Gastrocnemius medialis (tissue), 4 donors: ENCODE measurements around the gene SLC35B2. TPM values are rescaled to one million over a fixed set of nuclear protein-coding genes. Genes with fewer than 3 reads are reported as not detected.

ENCODE experiments used
- ATAC-seq, 2 donors: fragments of 150-250 bp; one replicate each; pipeline ENCODE4 v1.9.1; 2016
- DNase-seq, 2 donors: peaks; one replicate each; pipeline ENCODE4 v3.0.0-alpha.2; 2019
- H3K27ac ChIP-seq, 4 donors: fragments of 200-600 bp; sonication (generic); 1 replicate in 1 of 4; 2 replicates in 3 of 4; pipeline ENCODE4 v1.5.1; 2016 to 2018; ENCODE audit warnings: mild to moderate bottlenecking in 2 of 4, moderate library complexity in 1 of 4
- H3K27me3 ChIP-seq, 3 donors: fragments of 200-600 bp; sonication (generic) in 2 of 3; 1 replicate in 1 of 3; 2 replicates in 2 of 3; pipeline versions ENCODE4 v1.5.1 to v1.6.0; 2016 to 2019; ENCODE audit warnings: mild to moderate bottlenecking in 1 of 3, moderate library complexity in 1 of 3
- H3K36me3 ChIP-seq, 2 donors: fragments of 200-600 bp; sonication (generic) in 1 of 2; one replicate each; pipeline ENCODE4 v1.5.1; 2017 to 2018
- H3K4me1 ChIP-seq, 2 donors: fragments of 200-600 bp; sonication (generic) in 1 of 2; one replicate each; pipeline ENCODE4 v1.5.1; 2016 to 2017; ENCODE audit warnings: mild to moderate bottlenecking in 2 of 2
- H3K4me3 ChIP-seq, 4 donors: fragments of 200-600 bp; sonication (generic) in 3 of 4; 1 replicate in 1 of 4; 2 replicates in 3 of 4; pipeline ENCODE4 v1.5.1; 2016 to 2019; ENCODE audit warnings: mild to moderate bottlenecking in 2 of 4
- H3K9me3 ChIP-seq, 3 donors: fragments of 200-600 bp; sonication (generic) in 2 of 3; 1 replicate in 1 of 3; 2 replicates in 2 of 3; pipeline ENCODE4 v1.5.1; 2016 to 2019
- CTCF ChIP-seq, 5 experiments: fragments of 450-650 bp in 3 of 5; fragments of 200-600 bp in 2 of 5; sonication (generic) in 2 of 5; IDR thresholded peaks in 4 of 5; conservative IDR thresholded peaks in 1 of 5; 1 replicate in 4 of 5; 2 replicates in 1 of 5; pipeline ENCODE4 v1.5.1; 2016 to 2019; ENCODE audit warnings: antibody characterized with exemption in 5 of 5, mild to moderate bottlenecking in 3 of 5, moderate library complexity in 3 of 5
- POLR2A ChIP-seq, 2 donors: fragments of 450-650 bp; IDR thresholded peaks; one replicate each; pipeline ENCODE4 v1.6.1; 2017; ENCODE audit warnings: antibody characterized with exemption in 2 of 2, mild to moderate bottlenecking in 2 of 2, moderate library complexity in 2 of 2
- in situ Hi-C, 4 donors: fragments of 200-750 bp; cut with MboI; loops; one replicate each; pipeline versions ENCODE4 v1.15.0 to v1.8.0; 2017; ENCODE audit warnings: low sequenced_read_pairs in 4 of 4
- intact Hi-C: fragments of 100-400 bp; cut with DNase I; formaldehyde crosslinking; loops from one replicate; pipeline ENCODE4 v1.15.1; 2023; ENCODE audit warnings: low total_unique reads
- total RNA-seq, 4 donors: library from RNA; depleted of rRNA; stranded (reverse); fragments of >200 nt; gene quantifications; one replicate each; pipeline versions ENCODE4 v1.1.0 to v1.2.3, GENCODE V29; 2016

The SLC35B2 gene
- total RNA-seq, 4 donors from 2014 or later: 14.9 to 35.9 (median 21.4) TPM

- intact Hi-C loops: no loop called here
- in situ Hi-C loops: no loop called here
- Histone ChIP-seq H3K27me3 (no peaks in the 10 kb centered on the region), H3K9me3 (no peaks in the 10 kb centered on the region), H3K4me3 (no peak overlapping the region), H3K36me3 (peaks cover 0 to 4% of the 10 kb centered on the region in 2 donors), H3K4me1 (peaks cover 20 to 23% of the 10 kb centered on the region in 2 donors), H3K27ac (no peak overlapping the region)
- no peak for DNase-seq
- ATAC-seq: no peak
- TF ChIP-seq POLR2A (IDR thresholded peaks at IDR 0.05) (no peak), CTCF (IDR thresholded peaks at IDR 0.05 in 4 of 5, conservative IDR thresholded peaks at IDR 0.05 in 1 of 5) (no peak)
These were observed 5.4 kb upstream of the SLC35B2 start for GRCh38 chr6:44262467-44263353.

GRCh38 chr6:44261581-44261980 lies 4.3 kb upstream of the SLC35B2 start:
- Histone ChIP-seq H3K4me1 (peaks cover 21 to 26% of the 10 kb centered on the region in 2 donors), H3K36me3 (peaks cover 0 to 4% of the 10 kb centered on the region in 2 donors), H3K9me3 (no peaks in the 10 kb centered on the region), H3K27ac (no peak overlapping the region), H3K27me3 (no peaks in the 10 kb centered on the region), H3K4me3 (no peak overlapping the region)
- ATAC-seq (no peak), DNase-seq (no peak)
- no peak for TF ChIP-seq POLR2A (IDR thresholded peaks at IDR 0.05)
- no peak for TF ChIP-seq CTCF (IDR thresholded peaks at IDR 0.05 in 4 of 5, conservative IDR thresholded peaks at IDR 0.05 in 1 of 5)
- in situ Hi-C loops: no loop called here
- intact Hi-C loops: no loop called here

GRCh38 chr6:44260451-44261297 lies 3.3 kb upstream of the SLC35B2 start:
- peaks cover 30 to 31% of the 10 kb centered on the region in 2 donors for H3K4me1 ChIP-seq
- no peak for TF ChIP-seq CTCF (IDR thresholded peaks at IDR 0.05 in 4 of 5, conservative IDR thresholded peaks at IDR 0.05 in 1 of 5)
- TF ChIP-seq POLR2A (IDR thresholded peaks at IDR 0.05): no peak
- no peak overlapping the region for H3K4me3 ChIP-seq
- no peaks in the 10 kb centered on the region for H3K27me3 ChIP-seq
- ATAC-seq (no peak), DNase-seq (no peak)
- no peaks in the 10 kb centered on the region for H3K9me3 ChIP-seq
- in situ Hi-C loops: no loop called here
- H3K27ac ChIP-seq: no peak overlapping the region
- intact Hi-C loops: no loop called here
- peaks cover 0 to 4% of the 10 kb centered on the region in 2 donors for H3K36me3 ChIP-seq

GRCh38 chr6:44260011-44260410 lies 2.7 kb upstream of the SLC35B2 start:
- in situ Hi-C loops (no loop called here), intact Hi-C loops (no loop called here)
- Histone ChIP-seq H3K9me3 (no peaks in the 10 kb centered on the region), H3K4me3 (no peak overlapping the region), H3K27ac (no peak overlapping the region), H3K27me3 (no peaks in the 10 kb centered on the region), H3K36me3 (peaks cover 0 to 7% of the 10 kb centered on the region in 2 donors), H3K4me1 (peaks cover 31 to 32% of the 10 kb centered on the region in 2 donors)
- TF ChIP-seq CTCF (IDR thresholded peaks at IDR 0.05 in 4 of 5, conservative IDR thresholded peaks at IDR 0.05 in 1 of 5) (no peak), POLR2A (IDR thresholded peaks at IDR 0.05) (no peak)
- ATAC-seq: no peak
- DNase-seq: no peak
